HG03575 (cell line): ENCODE measurements around the gene SLC12A3.
"Not testable (repeated sequence)": the region's sequence is repeated elsewhere in the genome, so short reads cannot be mapped to it uniquely, and the experiment has no call there.

Experiments
- ATAC-seq: cut with Tn5 transposase; IDR thresholded peaks from one replicate; pipeline ENCODE4 v1.9.1; 2021; ENCODE audit not compliant: unreplicated experiment, insufficient number of reproducible peaks, low FRiP score; ENCODE audit errors: extremely low read depth

The SLC12A3 gene

DNA sequence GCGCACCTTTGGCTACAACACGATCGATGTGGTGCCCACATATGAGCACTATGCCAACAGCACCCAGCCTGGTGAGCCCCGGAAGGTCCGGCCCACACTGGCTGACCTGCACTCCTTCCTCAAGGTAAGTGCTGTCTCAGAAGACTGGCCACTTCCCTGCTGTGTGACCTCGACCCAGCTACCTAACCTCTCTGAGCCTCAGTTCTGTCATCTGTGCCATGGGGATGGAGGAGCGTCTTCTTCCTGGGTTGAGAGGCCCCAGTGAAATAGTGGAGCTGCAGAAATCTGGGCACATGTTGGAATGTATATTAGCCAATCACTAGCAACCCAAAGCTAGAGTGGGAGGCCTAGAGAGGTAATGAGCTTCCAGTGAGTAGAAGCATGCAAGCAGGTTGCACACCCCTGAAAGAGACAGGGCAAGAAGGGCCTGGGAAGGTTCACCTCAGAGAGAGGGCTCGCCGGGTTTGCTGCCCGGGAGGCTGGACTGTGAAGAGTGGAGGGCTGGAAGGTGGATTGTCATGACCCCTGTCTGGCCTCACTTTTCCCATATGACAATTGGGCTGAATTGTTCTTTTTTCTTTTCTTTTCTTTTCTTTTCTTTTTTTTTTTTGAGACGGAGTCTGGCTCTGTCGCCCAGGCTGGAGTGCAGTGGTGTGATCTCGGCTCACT, 521 bp downstream of the SLC12A3 start:
- no peak for ATAC-seq

DNA sequence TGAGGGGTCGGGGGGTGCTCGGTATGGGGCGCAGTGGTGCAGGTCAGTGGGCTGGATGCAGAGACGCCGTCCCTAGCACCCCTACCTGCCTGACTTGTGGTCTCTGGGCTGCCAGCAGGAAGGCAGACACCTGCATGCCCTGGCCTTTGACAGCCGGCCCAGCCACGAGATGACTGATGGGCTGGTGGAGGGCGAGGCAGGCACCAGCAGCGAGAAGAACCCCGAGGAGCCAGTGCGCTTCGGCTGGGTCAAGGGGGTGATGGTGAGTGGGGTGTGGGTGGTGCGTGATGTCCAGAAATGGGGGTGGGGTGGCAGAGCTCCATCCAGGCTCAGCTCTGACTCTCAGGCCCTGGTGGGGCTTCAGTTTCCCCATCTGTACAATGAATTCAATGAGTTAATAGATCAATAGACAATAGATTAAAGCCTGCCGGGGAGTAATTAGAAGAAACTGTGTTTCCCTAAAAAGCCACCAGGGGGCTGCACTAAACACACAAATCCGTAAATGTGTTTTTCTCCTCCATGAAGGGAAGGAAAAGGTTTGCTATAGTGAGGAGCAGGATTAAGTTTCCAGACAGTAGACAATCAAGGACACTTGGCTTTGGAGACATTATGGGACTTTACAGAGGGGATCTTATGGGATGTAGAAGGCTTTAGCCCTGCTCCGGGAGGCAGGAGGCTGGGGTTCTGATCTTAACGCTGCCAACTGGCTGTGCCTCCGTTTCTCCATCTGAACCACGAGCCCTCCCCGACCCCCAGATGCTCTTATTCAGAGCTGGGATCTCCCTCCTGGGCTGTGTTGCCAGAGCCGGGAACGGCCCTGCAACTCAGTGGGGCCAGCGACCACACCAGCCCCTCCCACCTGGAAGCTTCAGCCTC, 2.2 kb downstream of the SLC12A3 start:
- no peak for ATAC-seq

DNA sequence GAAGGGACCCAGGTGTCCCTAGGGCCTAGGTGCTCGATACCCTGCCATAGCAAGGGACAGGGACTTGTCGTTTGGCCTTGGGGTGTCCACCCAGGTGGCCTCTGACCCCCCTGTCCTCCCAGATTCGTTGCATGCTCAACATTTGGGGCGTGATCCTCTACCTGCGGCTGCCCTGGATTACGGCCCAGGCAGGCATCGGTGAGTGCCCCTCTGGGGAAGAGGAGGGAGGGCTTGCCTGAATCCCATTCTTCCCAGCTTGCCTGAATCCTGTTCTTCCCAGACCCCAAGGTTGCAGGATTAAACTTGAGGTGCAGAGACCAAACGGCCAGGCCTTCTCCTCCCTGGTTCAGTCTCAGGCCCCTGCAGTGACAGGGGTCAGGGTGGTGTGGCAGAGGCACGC, 3.2 kb downstream of the SLC12A3 start:
- ATAC-seq: no peak

DNA sequence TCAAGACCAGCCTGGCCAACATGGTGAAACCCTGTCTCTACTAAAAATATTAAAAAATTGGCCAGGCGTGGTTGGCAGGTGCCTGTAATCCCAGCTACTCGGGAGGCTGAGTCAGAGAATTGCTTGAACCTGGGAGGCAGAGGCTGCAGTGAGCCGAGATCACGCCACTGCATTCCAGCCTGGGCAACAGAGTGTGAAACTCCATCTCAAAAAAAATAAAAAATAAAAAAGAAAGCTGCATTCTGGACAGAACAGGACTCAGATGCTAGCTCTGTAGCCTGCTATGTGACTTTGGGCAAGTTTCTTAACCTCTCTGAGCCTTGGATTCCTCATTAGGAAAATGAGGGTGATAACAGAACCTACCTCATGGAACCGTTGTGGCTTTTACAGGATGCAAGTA, 3.8 kb downstream of the SLC12A3 start:
- not testable (repeated sequence) for ATAC-seq

DNA sequence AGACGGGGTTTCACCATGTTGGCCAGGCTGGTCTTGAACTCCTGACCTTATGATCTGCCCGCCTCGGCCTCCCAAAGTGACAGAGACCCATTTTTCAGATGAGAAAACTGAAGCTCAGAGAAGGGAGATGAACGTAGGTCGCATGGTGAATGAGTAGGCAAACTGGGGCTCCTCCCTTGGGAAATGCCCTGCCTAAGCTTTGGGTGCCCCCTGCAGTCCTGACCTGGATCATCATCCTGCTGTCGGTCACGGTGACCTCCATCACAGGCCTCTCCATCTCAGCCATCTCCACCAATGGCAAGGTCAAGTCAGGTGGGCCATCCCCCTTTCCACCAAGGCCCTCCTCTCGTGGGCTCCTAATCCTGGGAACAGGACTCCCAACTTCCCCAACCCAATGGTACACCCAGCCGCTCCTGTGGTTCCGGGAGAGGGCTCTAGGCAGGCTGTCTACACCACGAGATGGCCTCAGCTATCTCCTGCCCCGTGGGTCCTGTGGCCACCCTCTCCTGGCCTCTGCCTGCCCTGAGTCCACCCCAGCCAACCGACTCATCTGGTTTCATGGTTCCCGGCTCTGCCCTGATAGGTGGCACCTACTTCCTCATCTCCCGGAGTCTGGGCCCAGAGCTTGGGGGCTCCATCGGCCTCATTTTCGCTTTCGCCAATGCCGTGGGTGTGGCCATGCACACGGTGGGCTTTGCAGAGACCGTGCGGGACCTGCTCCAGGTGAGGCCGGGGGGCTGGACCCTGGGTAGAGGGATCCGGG, 4.7 kb downstream of the SLC12A3 start:
- no peak for ATAC-seq

DNA sequence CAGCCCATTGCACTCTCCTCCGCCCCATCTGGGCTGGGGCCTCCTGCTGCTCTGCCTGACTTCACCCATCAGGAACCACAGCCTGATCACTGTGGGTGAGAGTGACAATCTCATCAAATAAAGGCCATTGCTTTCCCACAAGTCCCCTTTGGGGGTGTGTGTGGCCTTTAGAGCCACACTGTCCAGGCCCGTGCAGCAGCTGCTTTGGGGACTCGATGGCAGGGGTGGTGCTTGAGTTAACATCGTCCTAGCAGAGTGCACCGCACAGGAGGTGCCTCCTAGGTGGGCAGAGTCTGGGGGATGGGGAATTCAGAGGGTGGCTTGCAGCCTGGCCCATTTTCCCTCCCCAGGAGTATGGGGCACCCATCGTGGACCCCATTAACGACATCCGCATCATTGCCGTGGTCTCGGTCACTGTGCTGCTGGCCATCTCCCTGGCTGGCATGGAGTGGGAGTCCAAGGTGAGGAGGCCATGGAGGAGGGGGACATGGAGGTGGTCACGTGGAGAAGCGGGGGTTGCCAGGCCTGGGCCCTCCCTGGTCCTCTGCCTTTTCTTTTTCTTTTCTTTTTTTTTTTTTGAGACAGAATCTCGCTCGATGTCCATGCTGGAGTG, 5.4 kb downstream of the SLC12A3 start:
- ATAC-seq: no peak

DNA sequence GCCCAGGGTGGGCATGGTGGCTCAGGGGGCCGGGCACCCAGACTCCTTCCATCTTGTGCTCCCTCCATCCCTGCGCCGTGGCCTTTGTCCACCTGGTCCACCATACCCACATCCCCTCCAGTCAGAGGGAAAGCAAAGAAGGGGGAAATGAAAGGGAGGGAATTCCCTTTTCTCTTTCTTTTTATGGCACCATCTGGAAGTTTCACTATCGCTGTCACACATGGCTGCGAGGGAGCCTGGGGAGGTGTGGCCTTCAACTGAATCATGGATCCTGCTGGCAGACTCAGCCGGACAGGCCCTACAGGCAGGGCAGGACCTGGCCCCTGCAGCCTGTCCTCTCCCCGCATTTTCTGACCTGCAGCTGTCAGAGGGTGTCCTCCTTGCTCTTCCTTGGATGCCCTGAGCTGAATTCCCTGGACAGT, 6.2 kb downstream of the SLC12A3 start:
- peak; percentile 47 for ATAC-seq

DNA sequence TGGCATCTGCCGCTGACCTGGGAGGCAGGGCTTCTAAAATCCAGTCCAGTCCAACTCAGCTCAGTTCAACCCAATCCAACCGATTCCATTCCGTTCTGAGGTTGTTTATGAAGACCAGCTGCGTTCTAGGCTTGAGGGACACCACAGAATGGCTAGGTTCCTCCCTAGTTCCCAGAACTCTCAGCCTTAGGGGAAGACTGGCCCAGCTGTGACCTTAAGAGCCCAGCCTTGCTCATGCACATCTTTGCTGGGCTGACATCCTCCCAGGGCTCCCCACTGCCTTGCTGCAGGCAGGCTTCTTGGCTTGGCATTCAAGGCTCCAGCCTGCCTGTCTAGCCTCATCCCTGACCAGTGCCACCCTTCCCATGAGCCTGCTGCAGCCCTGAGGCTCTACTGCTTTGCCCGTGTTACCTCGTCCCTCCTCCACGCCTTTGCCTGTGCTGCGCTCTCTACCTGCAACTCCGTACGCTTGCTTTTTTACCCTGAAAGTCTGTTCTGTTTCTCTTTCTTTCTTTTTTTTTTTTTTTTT, 7.9 kb downstream of the SLC12A3 start:
- ATAC-seq: no peak

DNA sequence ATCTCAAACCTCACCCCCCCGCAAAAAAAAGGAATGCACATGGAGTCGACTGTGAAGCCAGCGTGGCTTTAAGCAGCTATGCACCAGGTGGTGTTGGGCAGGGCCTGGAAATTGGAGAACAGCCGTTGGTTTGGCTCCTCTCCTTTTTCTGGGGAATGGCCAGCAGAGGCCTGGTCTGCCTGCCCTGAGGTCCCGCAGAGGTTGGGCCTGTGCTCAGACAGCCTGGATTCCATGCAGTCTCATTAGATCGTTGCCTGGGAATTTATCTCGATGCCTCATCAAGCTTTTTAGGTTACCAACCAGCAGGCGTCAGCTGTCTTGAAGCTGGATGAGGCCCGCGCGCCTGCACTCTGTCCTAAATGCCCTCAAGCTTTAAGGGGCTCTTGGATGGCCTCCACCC, 9.8 kb downstream of the SLC12A3 start:
- no peak for ATAC-seq

DNA sequence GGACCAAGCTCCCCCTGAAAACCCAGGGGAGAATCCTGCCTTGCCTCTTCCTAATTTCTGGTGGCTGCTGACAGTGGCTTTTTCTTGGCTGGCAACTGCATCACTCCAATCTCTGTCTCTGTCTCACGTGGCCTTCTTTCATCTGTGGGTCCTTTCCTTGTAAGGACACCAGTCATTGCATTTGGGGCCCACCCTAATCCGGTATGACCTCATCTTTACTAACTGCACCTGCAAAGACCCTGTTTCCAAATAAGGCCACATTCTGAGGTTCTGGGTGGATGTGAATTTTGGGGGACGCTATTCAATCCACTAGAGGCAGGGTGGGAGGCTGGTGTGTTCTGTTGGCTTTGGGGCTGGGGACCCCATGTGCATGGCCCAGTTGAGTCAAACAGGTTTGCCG, 11.0 kb downstream of the SLC12A3 start:
- ATAC-seq: no peak

DNA sequence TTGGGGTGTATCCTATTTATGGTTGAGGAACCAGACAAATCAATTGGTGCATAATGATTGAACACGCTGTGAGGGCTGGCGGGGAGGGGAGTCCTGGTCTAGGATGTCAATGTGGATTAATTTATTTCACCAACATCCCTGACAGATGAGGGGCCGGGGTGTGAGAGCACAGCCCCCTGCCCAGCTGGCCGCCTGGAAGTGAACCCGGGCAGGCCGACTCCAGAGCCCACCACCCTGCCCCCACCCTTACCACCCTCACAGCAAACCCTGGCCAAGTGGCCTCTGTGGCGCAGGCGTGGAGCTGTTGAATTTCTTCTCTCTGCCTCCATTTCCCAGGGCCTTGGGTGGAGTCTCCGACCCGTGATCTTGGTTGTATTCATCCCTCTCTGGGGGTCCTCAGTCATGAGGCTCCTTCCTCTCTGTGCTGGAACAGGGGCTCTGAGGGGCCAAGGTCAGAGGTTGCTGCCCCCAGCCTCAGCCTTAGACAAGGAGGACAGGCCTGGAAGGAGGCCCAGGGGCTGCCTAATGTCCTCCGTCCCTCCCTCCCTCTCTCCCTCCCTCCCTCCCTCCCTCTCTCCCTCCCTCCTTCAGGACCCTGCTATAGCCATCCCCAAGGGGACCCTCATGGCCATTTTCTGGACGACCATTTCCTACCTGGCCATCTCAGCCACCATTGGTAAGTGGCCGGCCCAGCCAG, 12.6 kb downstream of the SLC12A3 start:
- no peak for ATAC-seq

DNA sequence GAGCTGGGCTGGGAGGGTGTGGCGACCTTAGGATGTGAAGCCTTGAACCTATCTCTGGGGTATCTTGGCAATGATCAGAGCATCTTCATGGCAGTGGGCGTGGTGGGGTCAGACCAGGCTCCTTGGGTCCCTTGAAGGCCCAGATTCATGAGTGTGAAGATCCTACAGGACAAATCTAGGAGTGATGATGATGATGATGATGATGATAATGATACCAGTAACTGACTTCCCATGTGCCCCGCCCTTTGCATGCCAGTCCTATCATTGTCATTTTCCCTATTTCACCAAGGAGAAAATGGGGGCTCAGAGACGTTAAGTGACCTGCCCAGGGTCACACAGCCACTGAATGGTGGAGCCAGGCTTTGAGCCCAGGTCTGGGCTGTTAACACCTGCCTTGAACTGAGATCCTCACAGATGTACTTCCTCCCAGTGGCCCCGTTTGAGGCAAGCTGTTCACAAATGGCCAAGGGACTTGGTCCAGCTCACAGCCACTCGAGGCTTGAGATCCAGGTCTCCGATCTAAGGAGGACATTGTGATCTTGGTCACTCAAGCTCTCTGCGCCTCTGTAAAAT, 13.4 kb downstream of the SLC12A3 start:
- ATAC-seq: no peak

DNA sequence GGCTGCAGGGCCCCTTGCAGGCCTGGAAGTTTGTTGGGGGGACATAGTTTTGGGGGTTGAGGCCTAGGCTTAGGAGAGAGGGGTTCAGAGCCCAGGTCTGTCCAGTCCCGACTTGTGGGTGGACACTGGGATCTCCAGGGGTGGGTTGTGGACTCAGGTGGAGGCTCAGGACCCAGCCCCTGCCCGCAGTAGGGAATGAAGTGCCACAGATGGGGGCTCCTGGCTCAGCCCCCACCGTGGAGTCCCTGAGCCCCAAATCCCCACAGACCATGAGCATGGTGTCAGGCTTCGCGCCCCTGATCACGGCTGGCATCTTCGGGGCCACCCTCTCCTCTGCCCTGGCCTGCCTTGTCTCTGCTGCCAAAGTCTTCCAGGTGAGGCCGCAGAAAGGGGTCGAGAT, 14.3 kb downstream of the SLC12A3 start:
- no peak for ATAC-seq

DNA sequence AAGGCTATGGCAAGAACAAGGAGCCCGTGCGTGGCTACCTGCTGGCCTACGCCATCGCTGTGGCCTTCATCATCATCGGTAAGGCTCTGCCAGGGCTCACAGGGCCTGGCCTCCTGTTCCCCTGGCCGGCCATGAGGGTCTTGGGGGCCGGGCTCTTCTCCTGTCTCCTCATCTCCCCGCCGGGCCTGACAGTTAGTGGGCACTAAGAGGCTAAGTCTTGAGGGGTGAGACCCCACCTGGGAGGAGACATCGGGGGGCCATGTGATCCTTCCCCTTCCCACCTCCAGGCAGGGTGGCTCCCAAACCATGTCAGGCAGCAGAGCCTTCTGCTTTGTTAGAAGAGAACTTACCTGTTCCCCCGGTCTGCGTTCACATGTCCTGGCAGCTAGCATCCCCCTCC, 15.2 kb downstream of the SLC12A3 start:
- ATAC-seq: no peak

DNA sequence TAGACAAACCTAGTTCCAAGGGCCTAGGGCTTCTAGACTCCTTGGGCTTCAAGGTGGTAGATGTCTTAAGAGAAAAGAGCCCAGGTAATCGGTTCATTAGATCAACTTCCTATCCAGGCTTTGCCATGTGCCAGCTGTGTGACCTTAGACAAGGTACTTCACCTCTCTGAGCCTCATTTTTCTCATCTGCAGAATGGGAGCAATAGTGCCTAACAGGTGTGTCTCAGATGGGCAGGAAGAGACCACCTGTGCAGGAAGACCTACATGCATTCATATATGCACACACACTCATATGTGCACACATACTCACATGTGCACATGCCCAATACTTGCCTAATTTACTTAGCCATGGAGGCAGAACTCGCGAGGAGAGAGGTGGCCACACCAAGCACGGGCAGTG, 15.7 kb downstream of the SLC12A3 start:
- no peak for ATAC-seq

DNA sequence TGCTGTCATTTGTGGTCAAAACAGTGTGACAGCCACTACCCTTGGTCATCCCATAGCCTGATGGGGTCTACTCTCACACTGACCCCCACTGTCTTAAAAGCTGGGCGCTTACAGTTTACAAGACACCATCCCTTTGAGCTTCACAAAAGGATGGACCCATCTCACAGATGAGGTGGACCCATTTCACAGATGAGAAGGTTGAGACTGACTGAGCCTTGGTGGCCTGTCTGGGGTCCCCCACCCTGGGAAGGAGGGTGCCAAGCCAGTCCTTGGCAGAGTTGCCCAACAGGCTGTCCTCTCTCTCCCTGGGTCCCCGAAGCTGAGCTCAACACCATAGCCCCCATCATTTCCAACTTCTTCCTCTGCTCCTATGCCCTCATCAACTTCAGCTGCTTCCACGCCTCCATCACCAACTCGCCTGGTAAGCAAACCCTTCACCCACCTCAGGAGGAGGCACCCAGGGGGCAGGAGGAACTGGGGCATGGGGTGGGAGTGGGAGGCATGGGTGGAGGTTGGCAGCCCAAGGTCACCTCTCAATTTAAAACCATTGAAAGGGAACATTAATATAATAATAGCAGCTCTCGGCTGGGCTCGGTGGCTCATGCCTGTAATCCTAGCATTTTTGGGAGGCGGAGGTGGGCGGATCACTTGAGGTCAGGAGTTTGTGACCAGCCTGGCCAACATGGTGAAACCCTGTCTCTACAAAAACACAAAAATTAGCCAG, 17.2 kb downstream of the SLC12A3 start:
- no peak for ATAC-seq

DNA sequence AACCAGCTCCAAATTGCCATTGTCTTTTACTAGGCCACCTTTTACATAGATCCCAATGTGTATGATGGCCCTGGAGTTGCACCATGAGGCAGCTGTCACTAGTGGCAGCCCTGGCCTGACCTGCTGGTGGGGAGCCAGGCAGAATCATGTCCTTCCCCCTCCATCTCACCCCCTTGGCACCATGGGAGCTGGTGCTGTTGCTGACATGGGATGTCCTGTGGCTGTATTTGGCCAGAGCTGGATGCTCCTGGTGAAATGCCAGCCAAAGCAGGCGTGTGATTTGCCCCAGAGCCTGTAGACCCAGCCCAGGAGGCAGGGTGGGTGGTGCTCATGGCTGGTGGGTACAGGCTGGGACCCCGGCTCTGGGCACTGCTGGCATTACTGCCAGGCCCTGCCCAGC, 18.6 kb downstream of the SLC12A3 start:
- ATAC-seq: no peak
